Smooth muscle cell (in vitro differentiated cells): ENCODE measurements around the gene SLC17A2. TPM values are rescaled to one million over a fixed set of nuclear protein-coding genes. Genes with fewer than 3 reads are reported as not detected.

Experiments
- DNase-seq: peaks from one replicate; lab custom pipeline; 2025; ENCODE audit not compliant: unreplicated experiment; lab: John Stamatoyannopoulos, UW
- H2AFZ ChIP-seq: fragments of 200-600 bp; sonication (generic); 2 replicates; pipeline ENCODE4 v1.6.0; 2016; ENCODE audit warnings: antibody characterized with exemption, low read depth, mild to moderate bottlenecking
- H3F3A ChIP-seq: fragments of 200-600 bp; sonication (generic); 2 replicates; pipeline ENCODE4 v1.6.0; 2017; ENCODE audit warnings: antibody characterized with exemption, low read depth
- H3K27ac ChIP-seq: fragments of 200-600 bp; sonication (generic); 2 replicates; pipeline ENCODE4 v1.5.1; 2016; ENCODE audit warnings: low read depth, mild to moderate bottlenecking
- H3K27me3 ChIP-seq: fragments of 200-600 bp; sonication (generic); 2 replicates; pipeline ENCODE4 v1.6.1; 2016; ENCODE audit warnings: low read depth, mild to moderate bottlenecking
- H3K36me3 ChIP-seq: fragments of 200-600 bp; sonication (generic); 2 replicates; pipeline ENCODE4 v1.5.1; 2016; ENCODE audit warnings: low read depth
- H3K4me1 ChIP-seq: fragments of 200-600 bp; sonication (generic); 2 replicates; pipeline ENCODE4 v1.5.1; 2016; ENCODE audit warnings: low read depth
- H3K4me2 ChIP-seq: fragments of 200-600 bp; sonication (generic); 2 replicates; pipeline ENCODE4 v1.6.0; 2016; ENCODE audit warnings: mild to moderate bottlenecking
- H3K4me3 ChIP-seq: fragments of 200-600 bp; sonication (generic); 2 replicates; pipeline ENCODE4 v1.5.1; 2016; ENCODE audit warnings: mild to moderate bottlenecking
- H3K79me2 ChIP-seq: fragments of 200-600 bp; sonication (generic); 2 replicates; pipeline ENCODE4 v1.6.0; 2016; ENCODE audit warnings: low read depth, mild to moderate bottlenecking
- H3K9ac ChIP-seq: fragments of 200-600 bp; sonication (generic); 2 replicates; pipeline ENCODE4 v1.6.0; 2016; ENCODE audit warnings: low read depth
- H3K9me3 ChIP-seq: fragments of 200-600 bp; sonication (generic); replicated peaks from 2 replicates; pipeline ENCODE4 v1.5.1; 2016; ENCODE audit warnings: low read depth
- H4K20me1 ChIP-seq: fragments of 200-600 bp; sonication (generic); 2 replicates; pipeline ENCODE4 v1.6.0; 2016; ENCODE audit warnings: low read depth
- WGBS: methylation state at CpG from one replicate; pipeline ENCODE4 v1.1.7; 2016; ENCODE audit warnings: low lambda C conversion rate; 5-methylcytosine and 5-hydroxymethylcytosine counted together
- polyA plus RNA-seq: library from polyadenylated mRNA; unstranded; fragments of >200 nt; fragmentation: Nextera tagmentation; extraction: Ambion mirVana; gene quantifications from 2 replicates; pipeline ENCODE4 v1.2.1, GENCODE V29; 2016
- total RNA-seq: library from RNA; depleted of rRNA; stranded (reverse); fragments of >200 nt; gene quantifications from 2 replicates; pipeline ENCODE4 v1.2.3, GENCODE V29; 2014
- TF ChIP-seq, protein P1 (sequence below): fragments of 200-600 bp; sonication (generic); IDR thresholded peaks from 2 replicates; pipeline ENCODE4 v1.5.1; 2017; ENCODE audit warnings: borderline replicate concordance, mild to moderate bottlenecking, antibody characterized with exemption; ENCODE audit not compliant: insufficient read depth, poor library complexity, severe bottlenecking

Gene SLC17A2
- total and polyA plus RNA-seq, 2 experiments from 2014 or later = not detected

DNA sequence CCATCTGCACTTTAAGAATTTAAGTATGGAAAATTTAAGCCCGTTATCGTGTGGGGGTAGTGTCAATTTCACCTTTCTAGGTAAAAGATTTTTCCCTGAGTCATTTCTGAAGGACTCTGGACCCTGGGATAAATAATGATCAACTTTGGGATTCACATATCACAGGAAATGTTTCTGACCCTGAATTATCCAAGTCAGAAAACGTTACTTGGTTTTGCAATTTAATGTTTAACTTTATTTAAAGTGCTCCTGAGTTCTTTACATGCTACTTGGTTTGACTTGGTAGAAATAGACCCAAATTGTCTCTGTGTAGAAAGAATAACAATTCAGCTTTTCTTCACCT is 55.0 kb downstream of the SLC17A2 start:
- no peaks in the 10 kb centered on the region for H3K4me1 ChIP-seq
- no peaks in the 10 kb centered on the region for H3K36me3 ChIP-seq
- H2AFZ ChIP-seq = no peak overlapping the region
- H3K79me2 ChIP-seq = no peaks in the 10 kb centered on the region
- WGBS = 88% methylated on average over 3 of the region's 3 CpGs
- H3K9ac ChIP-seq = no peak overlapping the region
- H3K4me3 ChIP-seq = no peak overlapping the region
- H3F3A ChIP-seq = no peaks in the 10 kb centered on the region
- DNase-seq = no peak
- H3K27ac ChIP-seq = no peak overlapping the region
- H3K9me3 ChIP-seq = no peaks in the 10 kb centered on the region
- peaks cover 25% of the 10 kb centered on the region for H3K27me3 ChIP-seq
- TF ChIP-seq, protein P1, sequence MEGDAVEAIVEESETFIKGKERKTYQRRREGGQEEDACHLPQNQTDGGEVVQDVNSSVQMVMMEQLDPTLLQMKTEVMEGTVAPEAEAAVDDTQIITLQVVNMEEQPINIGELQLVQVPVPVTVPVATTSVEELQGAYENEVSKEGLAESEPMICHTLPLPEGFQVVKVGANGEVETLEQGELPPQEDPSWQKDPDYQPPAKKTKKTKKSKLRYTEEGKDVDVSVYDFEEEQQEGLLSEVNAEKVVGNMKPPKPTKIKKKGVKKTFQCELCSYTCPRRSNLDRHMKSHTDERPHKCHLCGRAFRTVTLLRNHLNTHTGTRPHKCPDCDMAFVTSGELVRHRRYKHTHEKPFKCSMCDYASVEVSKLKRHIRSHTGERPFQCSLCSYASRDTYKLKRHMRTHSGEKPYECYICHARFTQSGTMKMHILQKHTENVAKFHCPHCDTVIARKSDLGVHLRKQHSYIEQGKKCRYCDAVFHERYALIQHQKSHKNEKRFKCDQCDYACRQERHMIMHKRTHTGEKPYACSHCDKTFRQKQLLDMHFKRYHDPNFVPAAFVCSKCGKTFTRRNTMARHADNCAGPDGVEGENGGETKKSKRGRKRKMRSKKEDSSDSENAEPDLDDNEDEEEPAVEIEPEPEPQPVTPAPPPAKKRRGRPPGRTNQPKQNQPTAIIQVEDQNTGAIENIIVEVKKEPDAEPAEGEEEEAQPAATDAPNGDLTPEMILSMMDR = no peak
- no peaks in the 10 kb centered on the region for H4K20me1 ChIP-seq
- H3K4me2 ChIP-seq = no peak overlapping the region

DNA sequence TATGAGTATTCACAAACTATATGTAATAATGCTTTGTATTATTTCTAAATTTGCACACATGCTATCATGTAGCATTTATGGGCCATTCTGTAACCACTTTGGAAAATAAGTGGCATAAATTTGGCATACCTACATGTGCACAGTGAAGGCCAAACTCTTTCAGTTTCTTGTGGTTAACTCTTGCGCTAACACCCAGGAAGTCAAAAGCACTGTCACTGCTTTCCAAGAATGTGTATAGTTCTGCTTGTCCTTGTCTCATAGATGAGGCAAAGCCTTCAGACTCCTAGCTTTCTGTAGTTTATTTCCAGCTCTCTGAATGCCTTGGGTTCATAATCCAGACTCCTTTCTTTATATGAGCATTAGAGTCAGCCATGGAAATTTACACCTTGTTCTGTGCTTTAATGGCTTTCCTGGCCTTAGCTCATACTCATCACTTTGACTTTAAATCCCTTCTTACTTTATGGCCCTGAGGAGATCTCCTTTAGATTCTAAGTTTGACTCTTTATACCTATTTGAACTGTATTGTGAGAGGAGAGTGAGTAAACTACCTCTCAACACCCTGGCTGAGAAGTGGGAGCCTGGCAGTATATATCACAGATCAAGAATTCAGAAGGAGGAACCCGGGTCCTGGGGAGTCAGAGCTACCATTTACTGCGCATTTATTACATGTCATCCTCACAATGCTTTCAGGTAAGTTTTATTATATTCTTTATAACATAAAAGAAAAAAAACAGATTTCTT is 55.5 kb downstream of the SLC17A2 start:
- H3K79me2 ChIP-seq = no peaks in the 10 kb centered on the region
- H2AFZ ChIP-seq = no peak overlapping the region
- H3K4me1 ChIP-seq = no peaks in the 10 kb centered on the region
- H3K36me3 ChIP-seq = no peaks in the 10 kb centered on the region
- no peak overlapping the region for H3K27ac ChIP-seq
- H3K27me3 ChIP-seq = peaks cover 25% of the 10 kb centered on the region
- H4K20me1 ChIP-seq = no peaks in the 10 kb centered on the region
- TF ChIP-seq, protein P1 = no peak
- no peaks in the 10 kb centered on the region for H3K9me3 ChIP-seq
- no peak for DNase-seq
- no peaks in the 10 kb centered on the region for H3F3A ChIP-seq
- H3K9ac ChIP-seq = no peak overlapping the region
- H3K4me3 ChIP-seq = no peak overlapping the region
- H3K4me2 ChIP-seq = no peak overlapping the region
- 98% methylated on average over 3 of the region's 3 CpGs for WGBS

GRCh38 chr6:25874118-25874517 is 56.4 kb downstream of the SLC17A2 start, which contains the start of gene SLC17A3:
TSS of gene SLC17A3 (minus strand) at chr6:25874243. CDS start at chr6:25868387, 5,856 bp downstream.
- Histone ChIP-seq H3F3A (no peaks in the 10 kb centered on the region), H2AFZ (no peak within 1 kb of the TSS), H3K4me3 (no peak within 1 kb of the TSS), H3K36me3 (no peaks in the 10 kb centered on the region), H3K4me2 (no peak within 1 kb of the TSS), H3K9ac (no peak within 1 kb of the TSS), H3K27me3 (peaks cover 25% of the 10 kb centered on the region), H3K79me2 (no peaks in the 10 kb centered on the region), H3K9me3 (no peaks in the 10 kb centered on the region), H4K20me1 (no peaks in the 10 kb centered on the region), H3K4me1 (no peaks in the 10 kb centered on the region), H3K27ac (no peak within 1 kb of the TSS)
- TF ChIP-seq, protein P1 = no peak
- 89% methylated on average over 3 of the region's 3 CpGs for WGBS
- DNase-seq = no peak

DNA sequence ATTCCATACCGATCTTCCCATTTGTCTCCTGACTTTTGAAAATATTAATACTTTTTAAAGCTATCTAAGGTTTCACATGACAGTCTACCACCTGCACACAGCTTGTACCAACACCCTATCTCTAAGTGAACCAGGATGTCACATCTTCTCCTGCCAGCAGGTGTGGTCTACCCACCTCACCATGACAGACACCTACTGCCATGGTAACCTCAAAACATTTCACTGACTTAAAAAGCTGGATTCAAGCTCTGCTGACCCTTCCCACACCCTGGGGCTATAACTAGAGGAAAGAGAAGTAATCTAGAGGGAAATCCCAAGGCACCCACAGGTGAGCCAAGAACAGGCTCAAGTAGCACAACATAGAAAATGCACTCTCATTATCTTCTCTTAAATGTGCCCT is 57.7 kb downstream of the SLC17A2 start:
- Histone ChIP-seq H3K79me2 (no peaks in the 10 kb centered on the region), H3K9me3 (no peaks in the 10 kb centered on the region), H3K4me1 (no peaks in the 10 kb centered on the region), H3K27me3 (peaks cover 18% of the 10 kb centered on the region), H3K4me2 (no peak overlapping the region), H3K36me3 (no peaks in the 10 kb centered on the region), H3K9ac (no peak overlapping the region), H3F3A (no peaks in the 10 kb centered on the region), H3K27ac (no peak overlapping the region), H2AFZ (no peak overlapping the region), H3K4me3 (no peak overlapping the region), H4K20me1 (no peaks in the 10 kb centered on the region)
- WGBS = 92% methylated on average over 1 of the region's 1 CpG
- no peak for DNase-seq
- TF ChIP-seq, protein P1 = no peak
